NT2/D1 (cell line): ENCODE measurements around the gene CLEC7A.

Source experiments
- SUZ12 ChIP-seq: IDR thresholded peaks from 2 replicates; pipeline ENCODE4 v1.6.1; 2011; ENCODE audit not compliant: insufficient read length, insufficient read depth; ENCODE audit errors: extremely low read depth
- YY1 ChIP-seq: IDR thresholded peaks from 2 replicates; pipeline ENCODE4 v1.6.1; 2011; ENCODE audit not compliant: insufficient read length, insufficient read depth
- ZNF274 ChIP-seq: IDR thresholded peaks from 2 replicates; pipeline ENCODE4 v1.6.1; 2011; ENCODE audit warnings: mild to moderate bottlenecking, low read depth, low read length

GRCh38 chr12:10111451-10111850, 18.5 kb downstream of the CLEC7A start:
- no peak for TF ChIP-seq SUZ12
- no peak for TF ChIP-seq ZNF274
- TF ChIP-seq YY1, result no peak
